Ascending aorta (tissue), 2 donors: ENCODE results near the gene GSG1L2. TPM values are rescaled to one million over a fixed set of nuclear protein-coding genes. Genes with fewer than 3 reads are reported as not detected.

Experiments used
- DNase-seq, 2 donors: peaks; one replicate each; pipeline ENCODE4 v3.0.0-alpha.2; 2019; ENCODE audit warnings: low spot score in 2 of 2
- H3K27ac ChIP-seq, 2 donors: fragments of 200-600 bp; sonication (generic); one replicate each; pipeline ENCODE4 v1.5.1; 2016 to 2017; ENCODE audit warnings: mild to moderate bottlenecking in 1 of 2
- H3K27me3 ChIP-seq: fragments of 200-600 bp; sonication (generic); one replicate; pipeline ENCODE4 v1.5.1; 2017
- H3K36me3 ChIP-seq, 2 donors: fragments of 200-600 bp; sonication (generic); one replicate each; pipeline ENCODE4 v1.5.1; 2016
- H3K4me1 ChIP-seq, 2 donors: fragments of 200-600 bp; sonication (generic); one replicate each; pipeline ENCODE4 v1.5.1; 2016 to 2017; ENCODE audit warnings: mild to moderate bottlenecking in 1 of 2
- H3K4me3 ChIP-seq, 2 donors: fragments of 200-600 bp; sonication (generic); one replicate each; pipeline ENCODE4 v1.5.1; 2016 to 2017; ENCODE audit warnings: mild to moderate bottlenecking in 1 of 2
- H3K9me3 ChIP-seq, 2 donors: fragments of 200-600 bp; sonication (generic); one replicate each; pipeline ENCODE4 v1.5.1; 2016
- CTCF ChIP-seq, 3 experiments: fragments of 200-600 bp in 2 of 3; fragments of 450-650 bp in 1 of 3; sonication (generic) in 2 of 3; IDR thresholded peaks; one replicate each; pipeline ENCODE4 v1.5.1; 2016 to 2019; ENCODE audit warnings: antibody characterized with exemption in 3 of 3, mild to moderate bottlenecking in 1 of 3, moderate library complexity in 1 of 3
- intact Hi-C: fragments of 100-400 bp; cut with DNase I; formaldehyde crosslinking; loops from one replicate; pipeline ENCODE4 v1.15.1; 2023
- total RNA-seq: library from RNA; depleted of rRNA; stranded (reverse); fragments of >200 nt; gene quantifications from one replicate; pipeline ENCODE4 v1.1.0, GENCODE V29; 2016

GSG1L2 gene
- total RNA-seq, 1 donor from 2014 or later, result not detected

- H3K9me3 ChIP-seq, result no peaks in the 10 kb centered on the region
- DNase-seq, result no peak
- no peak overlapping the region for H3K27ac ChIP-seq
- no peaks in the 10 kb centered on the region for H3K27me3 ChIP-seq
- intact Hi-C loops, result no loop called here
- H3K36me3 ChIP-seq, result no peaks in the 10 kb centered on the region
- no peak for TF ChIP-seq CTCF (IDR thresholded peaks at IDR 0.05)
- no peak overlapping the region for H3K4me3 ChIP-seq
- H3K4me1 ChIP-seq, result no peaks in the 10 kb centered on the region
Measured at GRCh38 chr17:9859781-9860180, 37.9 kb upstream of the GSG1L2 start.

GRCh38 chr17:9855036-9855435, 33.2 kb upstream of the GSG1L2 start:
- no peaks in the 10 kb centered on the region for H3K4me1 ChIP-seq
- no peaks in the 10 kb centered on the region for H3K36me3 ChIP-seq
- H3K27ac ChIP-seq, result no peak overlapping the region
- no peaks in the 10 kb centered on the region for H3K9me3 ChIP-seq
- DNase-seq, result no peak
- H3K27me3 ChIP-seq, result no peaks in the 10 kb centered on the region
- TF ChIP-seq CTCF (IDR thresholded peaks at IDR 0.05), result no peak
- no peak overlapping the region for H3K4me3 ChIP-seq
- intact Hi-C loops, result no loop called here

GRCh38 chr17:9854255-9854654, 32.4 kb upstream of the GSG1L2 start:
- DNase-seq, result no peak
- H3K9me3 ChIP-seq, result no peaks in the 10 kb centered on the region
- no peaks in the 10 kb centered on the region for H3K36me3 ChIP-seq
- intact Hi-C loops, result no loop called here
- no peak overlapping the region for H3K4me3 ChIP-seq
- no peaks in the 10 kb centered on the region for H3K4me1 ChIP-seq
- no peak overlapping the region for H3K27ac ChIP-seq
- TF ChIP-seq CTCF (IDR thresholded peaks at IDR 0.05), result no peak
- H3K27me3 ChIP-seq, result no peaks in the 10 kb centered on the region

GRCh38 chr17:9850151-9850550, 28.3 kb upstream of the GSG1L2 start:
- no peak overlapping the region for H3K4me3 ChIP-seq
- no peak for TF ChIP-seq CTCF (IDR thresholded peaks at IDR 0.05)
- H3K4me1 ChIP-seq, result no peaks in the 10 kb centered on the region
- DNase-seq, result no peak
- H3K36me3 ChIP-seq, result no peaks in the 10 kb centered on the region
- H3K9me3 ChIP-seq, result no peaks in the 10 kb centered on the region
- no peaks in the 10 kb centered on the region for H3K27me3 ChIP-seq
- intact Hi-C loops, result no loop called here
- no peak overlapping the region for H3K27ac ChIP-seq

- Histone ChIP-seq H3K27me3 (no peaks in the 10 kb centered on the region), H3K9me3 (no peaks in the 10 kb centered on the region), H3K36me3 (no peaks in the 10 kb centered on the region), H3K27ac (no peak overlapping the region), H3K4me3 (no peak overlapping the region), H3K4me1 (no peaks in the 10 kb centered on the region)
- no peak for DNase-seq
- intact Hi-C loops, result no loop called here
- TF ChIP-seq CTCF (IDR thresholded peaks at IDR 0.05), result no peak
Measured at GRCh38 chr17:9845306-9845705, 23.4 kb upstream of the GSG1L2 start.

- H3K9me3 ChIP-seq, result no peaks in the 10 kb centered on the region
- H3K36me3 ChIP-seq, result no peaks in the 10 kb centered on the region
- TF ChIP-seq CTCF (IDR thresholded peaks at IDR 0.05), result no peak
- H3K27me3 ChIP-seq, result no peaks in the 10 kb centered on the region
- H3K4me3 ChIP-seq, result no peak overlapping the region
- intact Hi-C loops, result no loop called here
- no peak for DNase-seq
- no peaks in the 10 kb centered on the region for H3K4me1 ChIP-seq
- H3K27ac ChIP-seq, result no peak overlapping the region
Measured at GRCh38 chr17:9844153-9844552, 22.3 kb upstream of the GSG1L2 start.
